ENCODE results near the gene CACNA1A. TPM values are rescaled to one million over a fixed set of nuclear protein-coding genes. Genes with fewer than 3 reads are reported as not detected.

Gene CACNA1A
- total and polyA plus RNA-seq, 3 donors from 2014 or later, result 9.7 to 22.5 (median 21.8) TPM

DNA sequence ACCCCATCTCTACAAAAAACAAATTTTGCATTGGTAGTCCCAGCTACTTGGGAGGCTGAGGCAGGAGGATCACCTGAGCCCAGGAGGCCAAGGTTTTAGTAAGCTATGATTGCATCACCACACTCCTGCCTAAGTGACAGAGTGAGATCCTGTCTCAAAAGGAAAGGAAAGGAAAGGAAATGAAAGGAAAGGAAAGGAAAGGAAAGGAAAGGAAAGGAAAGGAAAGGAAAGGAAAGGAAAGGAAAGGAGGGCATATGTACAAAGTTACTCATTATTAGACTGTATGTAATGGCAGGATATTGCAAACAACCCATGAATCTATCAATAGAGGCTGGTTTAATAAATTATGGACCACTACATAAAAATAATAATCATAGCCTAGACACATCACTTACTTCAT is 40.8 kb upstream of the CACNA1A start:
- Histone ChIP-seq H3K4me3 (no peak overlapping the region), H3K4me1 (no peaks in the 10 kb centered on the region), H3K36me3 (ENCODE audit: low read depth, missing control alignments) (no peaks in the 10 kb centered on the region), H3K27me3 (no peaks in the 10 kb centered on the region), H3K9me3 (no peaks in the 10 kb centered on the region), H3K27ac (no peak overlapping the region)
- intact Hi-C loops (cut with DNase I; ENCODE audit: low total_unique reads), result no loop called here
- no peak for DNase-seq
- TF ChIP-seq, protein P1, sequence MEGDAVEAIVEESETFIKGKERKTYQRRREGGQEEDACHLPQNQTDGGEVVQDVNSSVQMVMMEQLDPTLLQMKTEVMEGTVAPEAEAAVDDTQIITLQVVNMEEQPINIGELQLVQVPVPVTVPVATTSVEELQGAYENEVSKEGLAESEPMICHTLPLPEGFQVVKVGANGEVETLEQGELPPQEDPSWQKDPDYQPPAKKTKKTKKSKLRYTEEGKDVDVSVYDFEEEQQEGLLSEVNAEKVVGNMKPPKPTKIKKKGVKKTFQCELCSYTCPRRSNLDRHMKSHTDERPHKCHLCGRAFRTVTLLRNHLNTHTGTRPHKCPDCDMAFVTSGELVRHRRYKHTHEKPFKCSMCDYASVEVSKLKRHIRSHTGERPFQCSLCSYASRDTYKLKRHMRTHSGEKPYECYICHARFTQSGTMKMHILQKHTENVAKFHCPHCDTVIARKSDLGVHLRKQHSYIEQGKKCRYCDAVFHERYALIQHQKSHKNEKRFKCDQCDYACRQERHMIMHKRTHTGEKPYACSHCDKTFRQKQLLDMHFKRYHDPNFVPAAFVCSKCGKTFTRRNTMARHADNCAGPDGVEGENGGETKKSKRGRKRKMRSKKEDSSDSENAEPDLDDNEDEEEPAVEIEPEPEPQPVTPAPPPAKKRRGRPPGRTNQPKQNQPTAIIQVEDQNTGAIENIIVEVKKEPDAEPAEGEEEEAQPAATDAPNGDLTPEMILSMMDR (IDR thresholded peaks at IDR 0.05), result no peak
- TF ChIP-seq POLR2A (IDR thresholded peaks at IDR 0.05), result no peak

DNA sequence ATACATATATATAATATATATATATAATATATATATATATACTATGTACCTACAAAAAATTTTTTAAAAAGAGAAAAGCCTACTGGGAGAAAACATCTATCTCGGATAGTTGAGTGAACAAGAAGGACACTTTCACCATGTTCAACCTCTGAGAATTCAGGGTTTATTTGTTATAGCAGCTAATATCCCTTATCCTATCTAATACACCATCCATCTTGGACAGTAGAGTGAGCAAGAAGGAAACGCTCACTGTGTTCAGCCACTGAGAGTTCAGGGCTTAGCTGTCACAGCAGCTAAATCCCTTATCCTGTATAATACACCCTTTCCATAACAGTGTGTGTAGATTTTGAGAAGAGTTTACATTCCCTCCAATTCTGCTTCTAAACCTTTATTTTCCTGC is 38.1 kb upstream of the CACNA1A start:
- intact Hi-C loops (cut with DNase I; ENCODE audit: low total_unique reads), result no loop called here
- whole genome bisulfite sequencing, 2 donors, result 86 to 87% methylated on average over 2 of the region's 2 CpGs
- H3K27me3 ChIP-seq, result no peaks in the 10 kb centered on the region
- H3K9me3 ChIP-seq, result no peaks in the 10 kb centered on the region
- H3K4me1 ChIP-seq, result no peaks in the 10 kb centered on the region
- no peak overlapping the region for H3K4me3 ChIP-seq
- no peak for DNase-seq
- H3K27ac ChIP-seq, result no peak overlapping the region
- TF ChIP-seq, protein P1 (IDR thresholded peaks at IDR 0.05), result no peak
- TF ChIP-seq POLR2A (IDR thresholded peaks at IDR 0.05), result no peak
- no peaks in the 10 kb centered on the region for H3K36me3 ChIP-seq (ENCODE audit: low read depth, missing control alignments)

DNA sequence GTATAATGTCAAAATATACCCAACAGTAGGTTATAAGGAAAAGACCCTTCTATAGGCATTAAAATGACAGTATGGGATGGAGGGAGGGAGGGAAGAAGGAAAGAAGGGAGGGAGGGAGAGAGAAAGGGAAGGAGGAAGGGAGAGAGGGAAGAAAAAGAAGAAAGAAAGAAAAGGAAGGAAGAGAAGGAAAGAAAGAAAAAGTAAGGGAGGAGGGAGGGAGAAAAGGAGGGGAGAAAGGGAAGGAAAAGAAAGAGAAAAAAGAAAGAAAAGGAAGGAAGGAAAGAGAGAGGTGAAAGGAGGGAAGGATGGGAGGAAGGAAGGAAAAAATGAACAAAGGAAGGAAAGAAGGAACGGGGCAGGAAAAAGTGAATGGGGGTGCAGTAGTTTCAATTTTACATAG is 35.3 kb upstream of the CACNA1A start:
- Histone ChIP-seq H3K4me1 (no peaks in the 10 kb centered on the region), H3K27me3 (no peaks in the 10 kb centered on the region), H3K4me3 (no peak overlapping the region), H3K36me3 (ENCODE audit: low read depth, missing control alignments) (no peaks in the 10 kb centered on the region), H3K27ac (no peak overlapping the region), H3K9me3 (no peaks in the 10 kb centered on the region)
- intact Hi-C loops (cut with DNase I; ENCODE audit: low total_unique reads), result no loop called here
- WGBS, 2 donors, result 42 to 43% methylated on average over 1 of the region's 1 CpG
- no peak for DNase-seq
- TF ChIP-seq, protein P1 (IDR thresholded peaks at IDR 0.05), result no peak

DNA sequence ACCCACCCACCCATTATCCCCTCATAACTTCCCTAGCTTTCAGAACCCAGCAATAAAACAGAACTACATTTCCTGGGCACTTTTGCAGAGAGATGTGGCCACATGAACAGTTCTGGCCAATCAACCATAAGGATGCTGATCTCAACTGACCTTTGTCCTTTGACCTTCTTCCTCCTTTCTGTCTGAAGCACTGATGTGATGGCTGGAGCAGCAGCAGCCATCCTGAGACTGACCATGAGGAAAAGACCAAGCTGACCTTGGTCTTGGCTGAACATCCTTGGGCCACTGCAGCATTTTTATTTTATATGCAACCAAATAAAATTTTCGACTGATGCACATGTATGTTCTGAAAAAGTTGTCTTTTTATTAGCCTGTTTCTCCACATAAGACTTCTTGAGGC is 33.1 kb upstream of the CACNA1A start:
- Histone ChIP-seq H3K4me3 (no peak overlapping the region), H3K27me3 (no peaks in the 10 kb centered on the region), H3K36me3 (ENCODE audit: low read depth, missing control alignments) (no peaks in the 10 kb centered on the region), H3K27ac (no peak overlapping the region), H3K9me3 (no peaks in the 10 kb centered on the region), H3K4me1 (no peaks in the 10 kb centered on the region)
- intact Hi-C loops (cut with DNase I; ENCODE audit: low total_unique reads), result no loop called here
- TF ChIP-seq, protein P1 (IDR thresholded peaks at IDR 0.05), result no peak
- TF ChIP-seq POLR2A (IDR thresholded peaks at IDR 0.05), result no peak
- 64 to 80% methylated on average over 1 of the region's 1 CpG for WGBS, 2 donors
- no peak for DNase-seq

DNA sequence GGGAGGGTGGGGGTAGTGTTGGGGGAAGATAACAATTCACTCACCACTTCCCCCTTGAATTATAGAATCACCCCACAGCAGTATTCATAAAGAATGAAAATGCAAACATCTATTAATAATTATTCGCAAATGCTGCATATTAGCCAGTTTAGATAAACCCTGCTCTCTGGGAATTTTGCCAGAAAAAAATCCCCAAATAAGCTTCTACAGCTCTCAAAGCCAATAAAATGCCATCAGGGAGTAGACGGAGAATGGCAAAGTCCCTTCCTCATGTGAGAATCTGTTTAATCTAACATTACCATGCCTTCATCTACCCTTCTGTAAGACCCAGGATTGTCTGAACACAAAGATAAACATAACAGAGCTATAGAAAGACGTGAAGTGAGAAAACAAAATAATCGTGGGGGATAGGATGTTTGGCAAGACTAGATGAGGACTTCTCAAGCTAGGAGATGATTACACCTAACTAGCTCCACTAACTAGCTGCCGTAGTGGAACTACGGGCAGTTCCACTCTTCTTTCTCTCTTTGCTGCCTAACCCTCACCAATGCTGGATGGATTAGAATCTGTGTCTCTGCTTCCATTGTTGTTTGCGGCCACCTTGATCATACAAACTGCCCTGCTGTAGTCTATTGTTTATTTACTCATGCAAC is 32.4 kb upstream of the CACNA1A start:
- Histone ChIP-seq H3K27ac (no peak overlapping the region), H3K36me3 (ENCODE audit: low read depth, missing control alignments) (no peaks in the 10 kb centered on the region), H3K4me1 (no peaks in the 10 kb centered on the region), H3K27me3 (no peaks in the 10 kb centered on the region), H3K9me3 (no peaks in the 10 kb centered on the region), H3K4me3 (no peak overlapping the region)
- TF ChIP-seq POLR2A (IDR thresholded peaks at IDR 0.05), result no peak
- TF ChIP-seq, protein P1 (IDR thresholded peaks at IDR 0.05), result no peak
- intact Hi-C loops (cut with DNase I; ENCODE audit: low total_unique reads), result no loop called here
- 63 to 67% methylated on average over 7 of the region's 7 CpGs for whole genome bisulfite sequencing, 2 donors
- no peak for DNase-seq
